Measurements from ENCODE around the gene RGL1. TPM values are rescaled to one million over a fixed set of nuclear protein-coding genes. Genes with fewer than 3 reads are reported as not detected.

The RGL1 gene
- total and polyA plus RNA-seq, 7 experiments from 2014 or later, result 0.90 to 6.2 (median 2.6) TPM

DNA sequence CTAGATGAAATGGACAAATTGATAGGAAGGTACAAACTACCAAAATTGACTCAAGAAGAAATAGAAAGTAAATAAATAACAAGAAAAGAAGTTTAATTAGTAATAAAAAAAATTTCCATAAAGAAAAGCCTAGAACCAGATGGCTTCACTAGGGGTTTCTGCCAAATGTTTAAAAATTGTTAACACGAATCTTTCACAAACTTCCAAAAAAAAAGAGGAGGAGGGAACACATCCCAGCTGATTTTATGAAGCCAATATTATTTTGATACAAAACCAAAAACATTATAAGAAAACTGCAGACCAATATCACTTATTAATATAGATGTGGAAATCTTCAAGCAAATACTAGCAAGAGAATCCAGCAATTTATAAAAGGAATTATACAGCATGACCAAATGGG, 143.1 kb downstream of the RGL1 start:
- ChIA-PET POLR2A (no interaction called here), CTCF (no interaction called here)
- Histone ChIP-seq H3K4me1 (ENCODE audit: control insufficient read depth in 2 of 2, insufficient read depth in 2 of 2, low read length in 2 of 2) (no peaks in the 10 kb centered on the region), H3K9me3 (ENCODE audit: control insufficient read depth in 2 of 3, low read length in 3 of 3) (no peaks in the 10 kb centered on the region), H3K27ac (ENCODE audit: low read depth, low read length) (no peak overlapping the region), H3K27me3 (ENCODE audit: control insufficient read depth in 2 of 2, insufficient read depth in 2 of 2, low read length in 2 of 2) (no peaks in the 10 kb centered on the region), H3K36me3 (ENCODE audit: control insufficient read depth in 2 of 3, insufficient read depth in 3 of 3, low read length in 3 of 3) (no peaks in the 10 kb centered on the region), H3K4me3 (ENCODE audit: low read length) (no peak overlapping the region)
- H3K9me3 Mint-ChIP-seq, result peaks cover 0 to 14% (median 0%) of the 10 kb centered on the region in 11 donors
- no peak overlapping the region for H3K4me3 Mint-ChIP-seq
- peaks cover 0 to 5% (median 0%) of the 10 kb centered on the region in 5 donors for H3K27me3 Mint-ChIP-seq
- ATAC-seq (no peak), DNase-seq (no peak)
- H3K36me3 Mint-ChIP-seq, result peaks cover 0 to 12% (median 0%) of the 10 kb centered on the region in 5 donors
- no peak overlapping the region for H3K27ac Mint-ChIP-seq
- intact Hi-C loops (cut with micrococcal nuclease), result no loop called here
- H3K4me1 Mint-ChIP-seq, result peaks cover 0 to 7% (median 0%) of the 10 kb centered on the region in 7 donors

DNA sequence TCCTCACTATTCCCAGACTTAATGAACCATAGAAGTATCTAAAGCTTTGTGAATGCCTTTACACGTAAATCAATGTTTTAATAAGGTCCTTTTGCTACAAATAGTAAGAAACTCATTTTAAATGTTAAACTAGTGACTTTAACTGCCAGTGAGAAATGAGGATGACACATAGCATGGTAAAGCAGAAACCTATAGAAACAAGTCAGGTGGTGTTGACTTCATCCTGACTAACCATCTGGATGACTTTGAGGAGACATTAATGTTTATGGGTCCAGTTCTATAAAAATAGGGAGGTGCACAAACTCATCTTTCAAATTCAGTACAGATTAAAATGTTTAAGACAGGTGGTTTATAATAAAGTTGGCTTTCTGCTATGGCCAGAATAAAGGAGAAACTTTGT, 147.2 kb downstream of the RGL1 start:
- H3K27ac ChIP-seq (ENCODE audit: low read depth, low read length), result no peak overlapping the region

DNA sequence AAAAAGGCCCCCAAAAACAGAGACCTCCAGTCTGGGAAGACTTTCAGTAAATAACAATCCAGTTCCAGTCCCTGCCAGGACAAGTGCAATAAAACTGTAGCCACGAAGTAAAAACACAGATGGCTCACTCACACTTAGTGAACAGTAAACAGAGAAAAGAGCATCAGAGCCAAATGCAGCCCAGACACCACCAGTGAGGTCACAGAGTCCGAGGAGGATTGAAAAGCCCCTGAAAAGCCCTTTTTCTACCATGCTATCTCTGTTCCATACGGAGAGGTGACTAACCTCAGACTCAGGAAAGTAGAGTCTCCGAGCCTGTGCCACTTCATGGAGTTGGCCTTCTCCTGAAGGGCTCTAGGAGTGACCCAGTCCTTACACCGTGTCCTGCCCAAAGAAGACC, 148.1 kb downstream of the RGL1 start:
- intact Hi-C loops (cut with micrococcal nuclease), result loop anchor here in 1 of 2 donors (10.0 kb wide), 1 partner anchor 212 kb away; no protein-coding TSS in a partner anchor
- peaks cover 0 to 13% (median 9%) of the 10 kb centered on the region in 7 donors for H3K4me1 Mint-ChIP-seq
- Histone ChIP-seq H3K4me1 (ENCODE audit: control insufficient read depth in 2 of 2, insufficient read depth in 2 of 2, low read length in 2 of 2) (peaks cover 17 to 32% of the 10 kb centered on the region in 2 donors), H3K27me3 (ENCODE audit: control insufficient read depth in 2 of 2, insufficient read depth in 2 of 2, low read length in 2 of 2) (no peaks in the 10 kb centered on the region), H3K36me3 (ENCODE audit: control insufficient read depth in 2 of 3, insufficient read depth in 3 of 3, low read length in 3 of 3) (no peaks in the 10 kb centered on the region), H3K9me3 (ENCODE audit: control insufficient read depth in 2 of 3, low read length in 3 of 3) (no peaks in the 10 kb centered on the region), H3K27ac (ENCODE audit: low read depth, low read length) (no peak overlapping the region), H3K4me3 (ENCODE audit: low read length) (no peak overlapping the region)
- ATAC-seq (no peak), DNase-seq (no peak)
- peaks cover 0 to 11% (median 0%) of the 10 kb centered on the region in 11 donors for H3K9me3 Mint-ChIP-seq
- POLR2A ChIA-PET, result interaction anchor here (0.7 kb wide), 1 partner anchor 98 kb away, joined by 3 read pairs; the partner anchor contains the start of gene TSEN15
- no peak overlapping the region for H3K4me3 Mint-ChIP-seq
- H3K27ac Mint-ChIP-seq, result peak overlapping the region in 3 of 9 donors; percentile 1 to 56 (median 41)
- peaks cover 0 to 3% (median 0%) of the 10 kb centered on the region in 5 donors for H3K27me3 Mint-ChIP-seq
- peaks cover 0 to 16% (median 0%) of the 10 kb centered on the region in 5 donors for H3K36me3 Mint-ChIP-seq
- CTCF ChIA-PET, result interaction anchor here (0.9 kb wide), 1 partner anchor 37 kb away, joined by 3 read pairs; no protein-coding TSS in a partner anchor

More for the DNA sequence above, 147.2 kb downstream of the RGL1 start:
- ChIA-PET CTCF (no interaction called here), POLR2A (no interaction called here)
- Histone ChIP-seq H3K27me3 (ENCODE audit: control insufficient read depth in 2 of 2, insufficient read depth in 2 of 2, low read length in 2 of 2) (no peaks in the 10 kb centered on the region), H3K4me1 (ENCODE audit: control insufficient read depth in 2 of 2, insufficient read depth in 2 of 2, low read length in 2 of 2) (peaks cover 15 to 22% of the 10 kb centered on the region in 2 donors), H3K9me3 (ENCODE audit: control insufficient read depth in 2 of 3, low read length in 3 of 3) (no peaks in the 10 kb centered on the region), H3K36me3 (ENCODE audit: control insufficient read depth in 2 of 3, insufficient read depth in 3 of 3, low read length in 3 of 3) (no peaks in the 10 kb centered on the region), H3K4me3 (ENCODE audit: low read length) (no peak overlapping the region)
- peaks cover 0 to 16% (median 0%) of the 10 kb centered on the region in 5 donors for H3K36me3 Mint-ChIP-seq
- intact Hi-C loops (cut with micrococcal nuclease), result loop anchor here in 1 of 2 donors (10.0 kb wide), 1 partner anchor 213 kb away; no protein-coding TSS in a partner anchor
- DNase-seq (no peak), ATAC-seq (no peak)
- H3K4me3 Mint-ChIP-seq, result no peak overlapping the region
- peaks cover 0 to 3% (median 0%) of the 10 kb centered on the region in 5 donors for H3K27me3 Mint-ChIP-seq
- no peak overlapping the region for H3K27ac Mint-ChIP-seq
- H3K4me1 Mint-ChIP-seq, result peaks cover 0 to 13% (median 9%) of the 10 kb centered on the region in 7 donors
- peaks cover 0 to 11% (median 0%) of the 10 kb centered on the region in 11 donors for H3K9me3 Mint-ChIP-seq

DNA sequence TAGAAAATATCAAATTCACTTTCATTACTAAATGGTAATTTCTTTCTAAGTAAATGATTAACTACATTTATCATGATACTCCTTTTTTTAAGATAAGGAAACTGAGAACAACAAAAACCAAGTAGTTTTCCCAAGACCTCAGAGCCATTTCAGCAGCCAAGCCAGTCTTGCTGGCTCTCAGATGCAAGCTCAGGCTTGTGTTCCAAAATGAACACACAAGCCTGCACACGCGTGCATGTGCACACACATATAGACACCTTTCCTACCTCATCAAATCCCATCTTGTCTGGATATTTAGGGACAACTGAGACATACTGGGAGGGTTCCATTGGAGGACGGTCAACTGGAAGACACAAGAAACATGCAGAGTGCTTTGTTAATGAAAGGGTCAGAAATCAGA, 149.6 kb downstream of the RGL1 start:
- peak overlapping the region in 5 of 9 donors; percentile 3 to 82 (median 70) for H3K27ac Mint-ChIP-seq
- Histone ChIP-seq H3K4me1 (ENCODE audit: control insufficient read depth in 2 of 2, insufficient read depth in 2 of 2, low read length in 2 of 2) (peaks cover 17 to 36% of the 10 kb centered on the region in 2 donors), H3K36me3 (ENCODE audit: control insufficient read depth in 2 of 3, insufficient read depth in 3 of 3, low read length in 3 of 3) (no peaks in the 10 kb centered on the region), H3K27me3 (ENCODE audit: control insufficient read depth in 2 of 2, insufficient read depth in 2 of 2, low read length in 2 of 2) (no peaks in the 10 kb centered on the region), H3K4me3 (ENCODE audit: low read length) (no peak overlapping the region), H3K9me3 (ENCODE audit: control insufficient read depth in 2 of 3, low read length in 3 of 3) (no peaks in the 10 kb centered on the region), H3K27ac (ENCODE audit: low read depth, low read length) (no peak overlapping the region)
- H3K4me3 Mint-ChIP-seq, result peak overlapping the region in 2 of 10 donors; percentile 5 to 6
- DNase-seq (no peak), ATAC-seq (no peak)
- ChIA-PET CTCF (interaction anchor here (0.5 to 1.8 kb wide), 2 partner anchors 68 to 270 kb away, joined by 3 to 4 read pairs; no protein-coding TSS in a partner anchor), POLR2A (interaction anchor here (1.9 kb wide), 1 partner anchor 97 kb away, joined by 11 read pairs; the partner anchor contains the start of gene TSEN15)
- H3K9me3 Mint-ChIP-seq, result peaks cover 0 to 3% (median 0%) of the 10 kb centered on the region in 11 donors
- intact Hi-C loops (cut with micrococcal nuclease), result loop anchor here in 1 of 2 donors (10.0 kb wide), 1 partner anchor 210 kb away; no protein-coding TSS in a partner anchor
- H3K4me1 Mint-ChIP-seq, result peaks cover 0 to 13% (median 9%) of the 10 kb centered on the region in 7 donors
- H3K36me3 Mint-ChIP-seq, result peaks cover 0 to 13% (median 0%) of the 10 kb centered on the region in 5 donors
- no peaks in the 10 kb centered on the region for H3K27me3 Mint-ChIP-seq

DNA sequence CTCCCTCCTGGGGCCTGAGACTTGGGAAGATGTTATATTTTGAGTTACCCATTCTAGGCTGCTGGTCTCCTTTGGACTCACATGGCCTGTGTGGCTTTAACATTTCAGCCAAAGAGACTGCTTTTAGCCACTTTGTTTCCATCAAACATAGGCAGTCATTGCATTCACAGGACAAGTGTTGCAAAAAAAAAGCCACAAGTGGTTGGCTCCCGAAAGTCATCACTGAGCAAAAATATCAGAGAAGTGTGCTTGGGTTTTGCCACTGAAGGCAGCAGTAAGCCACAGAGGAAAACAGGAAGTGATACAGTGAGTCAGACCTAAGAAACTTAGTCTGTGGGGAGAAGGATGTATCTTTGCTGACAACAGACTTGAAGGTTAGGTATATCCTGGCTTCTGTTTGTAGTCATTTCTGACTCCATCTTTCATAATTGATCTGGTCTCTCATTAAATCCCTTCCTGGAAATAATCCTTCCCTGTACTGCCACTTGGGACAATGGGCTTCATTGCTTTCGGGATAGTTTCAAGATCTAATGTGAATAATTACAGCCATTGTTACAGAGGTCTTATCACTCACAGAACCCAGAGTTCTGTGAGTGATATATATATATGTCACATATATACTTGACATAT, 151.8 kb downstream of the RGL1 start:
- POLR2A ChIA-PET, result interaction anchor here (0.6 to 1.9 kb wide), 4 partner anchors 66 to 369 kb away, joined by 3 to 11 read pairs (median 7); partner anchors contain the start of gene TSEN15
- intact Hi-C loops (cut with micrococcal nuclease), result loop anchor here (1.0 to 10.0 kb wide), 16 partner anchors 40 to 1201 kb away; partner anchors contain the start of genes COLGALT2 (in 2 of the 2), C1orf21 (in 1 of the 2), EDEM3 (in 1 of the 2) and RNF2 (in 1 of the 2)
- H3K27ac Mint-ChIP-seq, result no peak overlapping the region

DNA sequence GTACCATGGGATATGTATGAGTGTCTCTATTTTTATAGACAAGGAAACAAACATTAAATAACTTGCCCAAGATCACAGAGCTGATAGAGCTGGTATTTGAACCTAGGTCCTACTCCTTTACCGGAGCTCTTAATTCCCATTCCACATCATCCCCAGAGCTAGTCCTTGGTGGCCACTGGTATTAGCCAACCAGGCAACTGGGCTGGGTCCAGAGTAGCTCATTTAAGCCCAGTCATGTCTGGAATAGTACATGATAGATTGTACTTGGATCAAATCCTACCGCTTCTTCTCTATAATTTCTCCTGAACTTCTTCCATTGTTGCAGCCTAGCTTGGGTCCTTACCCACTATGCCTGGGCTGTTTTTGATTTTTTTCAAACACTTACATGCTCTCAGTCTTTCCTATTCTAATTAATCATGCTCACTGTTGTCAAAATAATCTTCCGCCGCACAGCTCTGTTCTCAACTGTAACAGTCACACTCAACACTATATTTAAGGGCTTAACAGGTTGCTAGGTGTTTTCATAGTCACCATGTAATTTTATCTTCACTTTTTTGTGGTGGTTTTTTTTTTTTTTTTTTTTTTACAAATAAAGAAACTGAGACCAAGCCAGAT, 152.4 kb downstream of the RGL1 start:
- peak overlapping the region; percentile 15 for H3K27ac ChIP-seq (ENCODE audit: low read depth, low read length)

More for the DNA sequence above, 151.8 kb downstream of the RGL1 start:
- peak overlapping the region; percentile 15 for H3K27ac ChIP-seq (ENCODE audit: low read depth, low read length)
- H3K4me1 ChIP-seq (ENCODE audit: control insufficient read depth in 2 of 2, insufficient read depth in 2 of 2, low read length in 2 of 2), result peaks cover 17 to 36% of the 10 kb centered on the region in 2 donors
- Mint-ChIP-seq H3K4me1 (peaks cover 0 to 13% (median 9%) of the 10 kb centered on the region in 7 donors), H3K36me3 (peaks cover 0 to 9% (median 0%) of the 10 kb centered on the region in 5 donors), H3K4me3 (peak overlapping the region in 8 of 10 donors; percentile 10 to 76 (median 30)), H3K9me3 (no peaks in the 10 kb centered on the region), H3K27me3 (no peaks in the 10 kb centered on the region)
- CTCF ChIA-PET, result interaction anchor here (1.0 to 3.7 kb wide), 4 partner anchors 39 to 266 kb away, joined by 3 to 16 read pairs (median 6); no protein-coding TSS in a partner anchor
- ATAC-seq (peak; percentile 99), DNase-seq (peak in 8 of 9 donors; percentile 60 to 82 (median 71))
- H3K36me3 ChIP-seq (ENCODE audit: control insufficient read depth in 2 of 3, insufficient read depth in 3 of 3, low read length in 3 of 3), result no peaks in the 10 kb centered on the region
- no peak overlapping the region for H3K4me3 ChIP-seq (ENCODE audit: low read length)
- H3K27me3 ChIP-seq (ENCODE audit: control insufficient read depth in 2 of 2, insufficient read depth in 2 of 2, low read length in 2 of 2), result no peaks in the 10 kb centered on the region
- no peaks in the 10 kb centered on the region for H3K9me3 ChIP-seq (ENCODE audit: control insufficient read depth in 2 of 3, low read length in 3 of 3)

More for the DNA sequence above, 152.4 kb downstream of the RGL1 start:
- Mint-ChIP-seq H3K9me3 (peaks cover 0 to 1% (median 0%) of the 10 kb centered on the region in 11 donors), H3K27me3 (no peaks in the 10 kb centered on the region), H3K4me1 (peaks cover 0 to 13% (median 9%) of the 10 kb centered on the region in 7 donors), H3K4me3 (peak overlapping the region in 1 of 10 donors; percentile 10), H3K36me3 (peaks cover 0 to 8% (median 0%) of the 10 kb centered on the region in 5 donors), H3K27ac (no peak overlapping the region)
- ChIA-PET POLR2A (interaction anchor here (0.6 to 1.2 kb wide), 3 partner anchors 68 to 369 kb away, joined by 3 to 8 read pairs (median 6); partner anchors contain the start of gene TSEN15), CTCF (interaction anchor here (1.2 to 3.7 kb wide), 3 partner anchors 42 to 265 kb away, joined by 3 to 16 read pairs (median 7); no protein-coding TSS in a partner anchor)
- ATAC-seq (no peak), DNase-seq (no peak)
- intact Hi-C loops (cut with micrococcal nuclease), result loop anchor here (2.0 to 10.0 kb wide), 9 partner anchors 80 to 1200 kb away; partner anchors contain the start of genes C1orf21 (in 1 of the 2), COLGALT2 (in 1 of the 2), EDEM3 (in 1 of the 2) and RNF2 (in 1 of the 2)
- H3K4me3 ChIP-seq (ENCODE audit: low read length), result no peak overlapping the region
- peaks cover 17 to 36% of the 10 kb centered on the region in 2 donors for H3K4me1 ChIP-seq (ENCODE audit: control insufficient read depth in 2 of 2, insufficient read depth in 2 of 2, low read length in 2 of 2)
- no peaks in the 10 kb centered on the region for H3K9me3 ChIP-seq (ENCODE audit: control insufficient read depth in 2 of 3, low read length in 3 of 3)
- no peaks in the 10 kb centered on the region for H3K36me3 ChIP-seq (ENCODE audit: control insufficient read depth in 2 of 3, insufficient read depth in 3 of 3, low read length in 3 of 3)
- H3K27me3 ChIP-seq (ENCODE audit: control insufficient read depth in 2 of 2, insufficient read depth in 2 of 2, low read length in 2 of 2), result no peaks in the 10 kb centered on the region

Data from naive thymus-derived CD4-positive, alpha-beta T cell (primary cell).